Smooth muscle cell (in vitro differentiated cells): ENCODE results near the gene MFSD6. TPM values are rescaled to one million over a fixed set of nuclear protein-coding genes. Genes with fewer than 3 reads are reported as not detected.

Experiments
- DNase-seq: peaks from one replicate; lab custom pipeline; 2025; ENCODE audit not compliant: unreplicated experiment; lab: John Stamatoyannopoulos, UW
- H2AFZ ChIP-seq: fragments of 200-600 bp; sonication (generic); 2 replicates; pipeline ENCODE4 v1.6.0; 2016; ENCODE audit warnings: antibody characterized with exemption, low read depth, mild to moderate bottlenecking
- H3F3A ChIP-seq: fragments of 200-600 bp; sonication (generic); 2 replicates; pipeline ENCODE4 v1.6.0; 2017; ENCODE audit warnings: antibody characterized with exemption, low read depth
- H3K27ac ChIP-seq: fragments of 200-600 bp; sonication (generic); 2 replicates; pipeline ENCODE4 v1.5.1; 2016; ENCODE audit warnings: low read depth, mild to moderate bottlenecking
- H3K27me3 ChIP-seq: fragments of 200-600 bp; sonication (generic); 2 replicates; pipeline ENCODE4 v1.6.1; 2016; ENCODE audit warnings: low read depth, mild to moderate bottlenecking
- H3K36me3 ChIP-seq: fragments of 200-600 bp; sonication (generic); 2 replicates; pipeline ENCODE4 v1.5.1; 2016; ENCODE audit warnings: low read depth
- H3K4me1 ChIP-seq: fragments of 200-600 bp; sonication (generic); 2 replicates; pipeline ENCODE4 v1.5.1; 2016; ENCODE audit warnings: low read depth
- H3K4me2 ChIP-seq: fragments of 200-600 bp; sonication (generic); 2 replicates; pipeline ENCODE4 v1.6.0; 2016; ENCODE audit warnings: mild to moderate bottlenecking
- H3K4me3 ChIP-seq: fragments of 200-600 bp; sonication (generic); 2 replicates; pipeline ENCODE4 v1.5.1; 2016; ENCODE audit warnings: mild to moderate bottlenecking
- H3K79me2 ChIP-seq: fragments of 200-600 bp; sonication (generic); 2 replicates; pipeline ENCODE4 v1.6.0; 2016; ENCODE audit warnings: low read depth, mild to moderate bottlenecking
- H3K9ac ChIP-seq: fragments of 200-600 bp; sonication (generic); 2 replicates; pipeline ENCODE4 v1.6.0; 2016; ENCODE audit warnings: low read depth
- H3K9me3 ChIP-seq: fragments of 200-600 bp; sonication (generic); replicated peaks from 2 replicates; pipeline ENCODE4 v1.5.1; 2016; ENCODE audit warnings: low read depth
- H4K20me1 ChIP-seq: fragments of 200-600 bp; sonication (generic); 2 replicates; pipeline ENCODE4 v1.6.0; 2016; ENCODE audit warnings: low read depth
- WGBS: methylation state at CpG from one replicate; pipeline ENCODE4 v1.1.7; 2016; ENCODE audit warnings: low lambda C conversion rate; 5-methylcytosine and 5-hydroxymethylcytosine counted together
- polyA plus RNA-seq: library from polyadenylated mRNA; unstranded; fragments of >200 nt; fragmentation: Nextera tagmentation; extraction: Ambion mirVana; gene quantifications from 2 replicates; pipeline ENCODE4 v1.2.1, GENCODE V29; 2016
- total RNA-seq: library from RNA; depleted of rRNA; stranded (reverse); fragments of >200 nt; gene quantifications from 2 replicates; pipeline ENCODE4 v1.2.3, GENCODE V29; 2014
- TF ChIP-seq, protein P1 (sequence below): fragments of 200-600 bp; sonication (generic); IDR thresholded peaks from 2 replicates; pipeline ENCODE4 v1.5.1; 2017; ENCODE audit warnings: borderline replicate concordance, mild to moderate bottlenecking, antibody characterized with exemption; ENCODE audit not compliant: insufficient read depth, poor library complexity, severe bottlenecking

Gene MFSD6
- total and polyA plus RNA-seq, 2 experiments from 2014 or later, result 1.2 to 3.6 TPM

DNA sequence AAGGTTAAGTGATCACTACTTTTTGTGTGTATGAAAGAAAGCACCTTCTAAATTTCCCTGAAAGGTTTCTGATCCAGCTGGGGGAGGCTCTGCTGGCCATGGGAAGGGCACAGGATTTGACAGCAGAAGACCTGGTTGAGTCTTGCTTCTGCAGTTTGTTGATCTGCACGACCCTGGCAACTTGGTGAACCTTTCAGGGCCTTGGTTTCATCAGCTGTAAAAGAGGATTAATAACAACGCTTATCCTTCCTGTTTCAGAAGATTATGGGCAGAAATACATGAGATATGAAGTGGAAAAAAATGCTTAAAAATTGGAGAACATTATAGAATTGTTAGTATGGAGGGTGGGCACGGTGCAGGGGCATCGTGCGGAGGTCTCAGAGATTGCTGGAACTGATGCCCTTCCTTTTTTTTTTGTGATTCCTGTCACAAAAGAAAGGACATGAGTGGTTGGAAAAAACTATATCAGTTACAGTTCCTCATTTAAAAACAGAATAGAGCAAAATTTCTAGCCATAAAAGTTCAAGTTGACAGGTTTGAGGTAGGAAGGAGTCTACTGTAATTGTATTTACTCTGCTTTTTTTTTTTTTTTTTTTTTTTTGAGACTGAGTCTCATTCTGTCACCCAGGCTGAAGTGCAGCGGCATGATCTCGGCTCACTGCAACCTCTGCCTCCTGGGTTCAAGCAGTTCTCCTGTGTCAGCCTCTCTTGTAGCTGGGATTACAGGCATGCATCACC lies 47.4 kb downstream of the MFSD6 start:
- no peak overlapping the region for H3K4me3 ChIP-seq
- no peak for DNase-seq
- peaks cover 6% of the 10 kb centered on the region for H3F3A ChIP-seq
- 89% methylated on average over 7 of the region's 7 CpGs for WGBS
- H3K79me2 ChIP-seq, result no peaks in the 10 kb centered on the region
- H3K27ac ChIP-seq, result no peak overlapping the region
- H2AFZ ChIP-seq, result no peak overlapping the region
- no peaks in the 10 kb centered on the region for H3K4me1 ChIP-seq
- H3K27me3 ChIP-seq, result no peaks in the 10 kb centered on the region
- H3K4me2 ChIP-seq, result no peak overlapping the region
- no peaks in the 10 kb centered on the region for H4K20me1 ChIP-seq
- TF ChIP-seq, protein P1, sequence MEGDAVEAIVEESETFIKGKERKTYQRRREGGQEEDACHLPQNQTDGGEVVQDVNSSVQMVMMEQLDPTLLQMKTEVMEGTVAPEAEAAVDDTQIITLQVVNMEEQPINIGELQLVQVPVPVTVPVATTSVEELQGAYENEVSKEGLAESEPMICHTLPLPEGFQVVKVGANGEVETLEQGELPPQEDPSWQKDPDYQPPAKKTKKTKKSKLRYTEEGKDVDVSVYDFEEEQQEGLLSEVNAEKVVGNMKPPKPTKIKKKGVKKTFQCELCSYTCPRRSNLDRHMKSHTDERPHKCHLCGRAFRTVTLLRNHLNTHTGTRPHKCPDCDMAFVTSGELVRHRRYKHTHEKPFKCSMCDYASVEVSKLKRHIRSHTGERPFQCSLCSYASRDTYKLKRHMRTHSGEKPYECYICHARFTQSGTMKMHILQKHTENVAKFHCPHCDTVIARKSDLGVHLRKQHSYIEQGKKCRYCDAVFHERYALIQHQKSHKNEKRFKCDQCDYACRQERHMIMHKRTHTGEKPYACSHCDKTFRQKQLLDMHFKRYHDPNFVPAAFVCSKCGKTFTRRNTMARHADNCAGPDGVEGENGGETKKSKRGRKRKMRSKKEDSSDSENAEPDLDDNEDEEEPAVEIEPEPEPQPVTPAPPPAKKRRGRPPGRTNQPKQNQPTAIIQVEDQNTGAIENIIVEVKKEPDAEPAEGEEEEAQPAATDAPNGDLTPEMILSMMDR, result no peak
- H3K36me3 ChIP-seq, result no peaks in the 10 kb centered on the region
- no peaks in the 10 kb centered on the region for H3K9me3 ChIP-seq
- no peak overlapping the region for H3K9ac ChIP-seq

DNA sequence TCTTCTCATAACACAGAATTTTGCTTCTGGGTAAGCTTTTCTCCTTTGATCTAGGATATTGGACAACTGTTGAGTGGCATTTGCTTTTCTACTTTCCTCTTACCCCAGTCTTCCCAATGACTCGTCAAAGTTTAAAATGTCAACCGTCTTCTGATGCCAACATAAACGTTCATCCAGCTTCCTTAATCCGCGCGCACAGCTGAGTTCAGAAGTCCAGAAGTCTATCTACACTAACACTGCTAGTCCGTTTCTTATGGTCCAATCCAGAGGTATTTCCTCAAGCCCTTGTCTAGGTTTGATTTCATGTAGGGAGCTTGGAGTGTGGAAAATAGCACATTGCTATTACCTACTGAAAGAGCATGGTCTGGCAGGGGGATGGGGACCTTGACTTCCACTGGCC lies 48.7 kb downstream of the MFSD6 start:
- H3K36me3 ChIP-seq, result no peaks in the 10 kb centered on the region

DNA sequence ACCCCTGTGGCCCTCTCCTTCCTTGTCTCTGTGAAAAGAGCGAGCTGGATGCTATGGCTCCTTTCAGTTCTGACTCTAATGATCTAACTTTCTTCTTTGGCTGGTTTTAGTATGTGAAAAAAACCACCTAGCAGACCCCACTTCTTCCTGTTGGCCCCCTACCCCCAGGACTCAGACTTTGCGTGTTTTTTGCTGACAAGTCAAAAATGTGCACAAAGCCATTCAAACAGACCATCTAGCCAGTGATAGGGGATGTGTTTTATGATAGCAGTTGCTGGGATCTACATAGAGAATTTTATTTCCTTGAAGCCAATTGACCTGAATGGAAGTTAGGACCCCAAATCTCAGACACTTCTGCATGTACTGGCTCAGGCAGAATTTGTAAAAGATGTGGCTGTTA lies 49.1 kb downstream of the MFSD6 start:
- 92% methylated on average over 2 of the region's 2 CpGs for WGBS
- H4K20me1 ChIP-seq, result no peaks in the 10 kb centered on the region
- no peaks in the 10 kb centered on the region for H3F3A ChIP-seq
- H3K4me2 ChIP-seq, result no peak overlapping the region
- no peaks in the 10 kb centered on the region for H3K27me3 ChIP-seq
- H3K27ac ChIP-seq, result no peak overlapping the region
- no peaks in the 10 kb centered on the region for H3K4me1 ChIP-seq
- no peak overlapping the region for H3K9ac ChIP-seq
- TF ChIP-seq, protein P1, result no peak
- no peaks in the 10 kb centered on the region for H3K9me3 ChIP-seq
- H3K4me3 ChIP-seq, result no peak overlapping the region
- DNase-seq, result no peak
- no peak overlapping the region for H2AFZ ChIP-seq
- no peaks in the 10 kb centered on the region for H3K79me2 ChIP-seq
- no peaks in the 10 kb centered on the region for H3K36me3 ChIP-seq

More for the DNA sequence above, 48.7 kb downstream of the MFSD6 start:
- Histone ChIP-seq H3K9me3 (no peaks in the 10 kb centered on the region), H3K79me2 (no peaks in the 10 kb centered on the region), H4K20me1 (no peaks in the 10 kb centered on the region), H3K4me2 (no peak overlapping the region), H3K4me3 (no peak overlapping the region), H3K27ac (no peak overlapping the region), H3K27me3 (no peaks in the 10 kb centered on the region), H3K9ac (no peak overlapping the region), H3F3A (no peaks in the 10 kb centered on the region), H2AFZ (no peak overlapping the region), H3K4me1 (no peaks in the 10 kb centered on the region)
- no peak for DNase-seq
- WGBS, result 96% methylated on average over 7 of the region's 7 CpGs
- TF ChIP-seq, protein P1, result no peak
